Measurements from ENCODE around the gene KMT2C. TPM values are rescaled to one million over a fixed set of nuclear protein-coding genes. Genes with fewer than 3 reads are reported as not detected.

KMT2C gene
- total RNA-seq, 1 donor from 2014 or later: 21.1 TPM

DNA sequence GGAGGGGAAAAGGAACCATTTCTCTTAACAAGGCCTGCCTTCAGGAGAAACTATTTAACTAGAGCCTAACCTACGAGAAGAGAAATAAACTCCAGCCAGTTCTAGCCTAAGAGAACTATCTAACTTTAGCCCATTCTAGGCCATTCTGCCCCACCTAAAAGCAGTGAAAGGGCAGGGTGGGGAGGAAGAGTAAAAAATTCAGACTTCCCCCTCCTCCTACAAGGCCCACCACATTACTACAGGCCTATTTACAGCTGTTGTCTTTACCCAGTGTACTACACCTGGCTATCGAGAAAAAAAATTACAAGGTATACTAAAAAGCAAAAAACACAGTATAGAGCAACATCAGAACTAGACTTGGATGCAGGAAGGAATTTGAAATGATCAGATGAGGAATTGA, 93.0 kb downstream of the KMT2C start:
- Histone ChIP-seq H3K4me3 (ENCODE audit: low read depth, low read length) (no peak overlapping the region), H3K27me3 (ENCODE audit: control insufficient read depth, insufficient read depth, low read length) (no peaks in the 10 kb centered on the region), H3K36me3 (ENCODE audit: control insufficient read depth, insufficient read depth, low read length) (no peaks in the 10 kb centered on the region)
- TF ChIP-seq, protein P1, sequence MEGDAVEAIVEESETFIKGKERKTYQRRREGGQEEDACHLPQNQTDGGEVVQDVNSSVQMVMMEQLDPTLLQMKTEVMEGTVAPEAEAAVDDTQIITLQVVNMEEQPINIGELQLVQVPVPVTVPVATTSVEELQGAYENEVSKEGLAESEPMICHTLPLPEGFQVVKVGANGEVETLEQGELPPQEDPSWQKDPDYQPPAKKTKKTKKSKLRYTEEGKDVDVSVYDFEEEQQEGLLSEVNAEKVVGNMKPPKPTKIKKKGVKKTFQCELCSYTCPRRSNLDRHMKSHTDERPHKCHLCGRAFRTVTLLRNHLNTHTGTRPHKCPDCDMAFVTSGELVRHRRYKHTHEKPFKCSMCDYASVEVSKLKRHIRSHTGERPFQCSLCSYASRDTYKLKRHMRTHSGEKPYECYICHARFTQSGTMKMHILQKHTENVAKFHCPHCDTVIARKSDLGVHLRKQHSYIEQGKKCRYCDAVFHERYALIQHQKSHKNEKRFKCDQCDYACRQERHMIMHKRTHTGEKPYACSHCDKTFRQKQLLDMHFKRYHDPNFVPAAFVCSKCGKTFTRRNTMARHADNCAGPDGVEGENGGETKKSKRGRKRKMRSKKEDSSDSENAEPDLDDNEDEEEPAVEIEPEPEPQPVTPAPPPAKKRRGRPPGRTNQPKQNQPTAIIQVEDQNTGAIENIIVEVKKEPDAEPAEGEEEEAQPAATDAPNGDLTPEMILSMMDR (IDR thresholded peaks at IDR 0.05; ENCODE audit: insufficient read depth, low read length, severe bottlenecking): no peak
- FAIRE-seq: no peak
- no peak for DNase-seq (ENCODE audit: low read depth)

DNA sequence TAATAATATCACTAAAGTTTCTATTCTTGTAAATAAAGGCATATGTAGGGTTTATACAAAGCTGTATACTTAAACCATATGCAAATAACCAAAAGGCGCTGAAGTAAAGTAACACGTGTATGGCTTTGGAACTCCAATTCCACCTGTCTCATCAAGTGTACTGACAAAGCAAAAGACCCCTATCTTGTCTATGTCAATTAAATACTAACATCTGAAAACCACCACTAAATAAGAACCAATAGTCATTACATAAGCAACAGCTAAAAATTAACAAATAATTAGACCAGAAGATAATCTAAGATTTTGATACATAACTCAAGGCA, 93.9 kb downstream of the KMT2C start:
- TF ChIP-seq, protein P1 (IDR thresholded peaks at IDR 0.05; ENCODE audit: insufficient read depth, low read length, severe bottlenecking): no peak
- Histone ChIP-seq H3K27me3 (ENCODE audit: control insufficient read depth, insufficient read depth, low read length) (no peaks in the 10 kb centered on the region), H3K4me3 (ENCODE audit: low read depth, low read length) (no peak overlapping the region), H3K36me3 (ENCODE audit: control insufficient read depth, insufficient read depth, low read length) (no peaks in the 10 kb centered on the region)
- FAIRE-seq (no peak), DNase-seq (ENCODE audit: low read depth) (no peak)

DNA sequence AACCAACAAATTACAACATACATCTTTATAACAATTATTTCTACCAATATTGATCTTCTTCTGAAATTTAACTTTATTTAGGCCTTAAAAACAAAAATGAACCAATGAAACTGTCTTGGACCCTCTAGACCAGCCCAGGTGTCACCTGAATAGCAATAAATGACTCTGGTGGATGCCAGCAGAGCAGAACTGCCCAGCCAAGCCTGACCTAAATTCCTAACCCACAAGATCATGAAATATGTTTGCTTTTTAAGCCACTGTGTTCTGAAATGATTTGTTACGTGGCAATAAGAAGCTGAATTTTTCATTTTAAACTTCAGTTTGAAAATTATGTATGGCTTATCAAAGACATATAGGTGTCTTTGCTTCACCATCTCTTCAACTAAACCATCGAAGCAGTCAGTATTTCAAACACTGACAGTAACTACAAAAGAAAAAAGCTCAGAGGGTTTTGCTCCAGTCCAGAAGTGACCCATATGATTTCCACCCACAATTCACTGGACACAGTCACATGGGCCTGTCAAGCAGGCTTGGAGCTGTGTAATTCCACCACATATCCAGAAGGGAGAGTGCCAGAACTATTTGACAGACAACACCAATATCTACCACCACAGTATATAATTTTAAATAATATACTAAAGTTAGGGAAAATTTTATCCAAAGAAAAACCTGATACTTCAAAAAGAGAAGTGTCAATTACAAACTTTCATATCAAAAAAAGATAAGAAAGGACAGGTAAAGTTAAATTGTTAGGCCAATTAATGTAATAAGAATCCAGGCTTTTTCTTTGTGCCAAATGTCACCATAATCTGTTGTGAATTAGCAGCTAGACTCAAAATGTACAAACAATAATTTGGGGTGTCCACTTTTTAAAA, 94.5 kb downstream of the KMT2C start:
- TF ChIP-seq, protein P1 (IDR thresholded peaks at IDR 0.05; ENCODE audit: insufficient read depth, low read length, severe bottlenecking): peak; percentile 33
- DNase-seq (ENCODE audit: low read depth): peak; percentile 51
- no peak overlapping the region for H3K4me3 ChIP-seq (ENCODE audit: low read depth, low read length)
- H3K27me3 ChIP-seq (ENCODE audit: control insufficient read depth, insufficient read depth, low read length): no peaks in the 10 kb centered on the region
- FAIRE-seq: no peak
- H3K36me3 ChIP-seq (ENCODE audit: control insufficient read depth, insufficient read depth, low read length): no peaks in the 10 kb centered on the region

DNA sequence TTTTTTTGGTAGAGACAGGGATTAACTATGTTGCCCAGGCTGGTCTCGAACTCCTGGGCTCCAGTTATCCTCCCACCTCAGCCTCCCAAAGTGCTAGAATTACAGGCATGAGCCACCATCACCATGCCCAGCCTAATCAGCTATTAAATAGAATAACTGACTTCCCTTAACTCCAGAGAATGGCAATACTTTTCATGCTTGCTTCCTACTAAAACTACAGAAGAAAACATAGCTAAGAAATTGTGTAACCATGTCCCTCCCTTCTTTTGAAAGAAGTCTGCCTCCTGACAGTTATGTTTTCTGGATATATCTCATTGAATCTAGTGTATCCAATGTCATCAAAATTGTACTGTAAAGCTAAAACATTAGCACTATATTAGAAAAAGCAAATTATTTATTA, 95.6 kb downstream of the KMT2C start:
- DNase-seq (ENCODE audit: low read depth) (no peak), FAIRE-seq (no peak)
- H3K4me3 ChIP-seq (ENCODE audit: low read depth, low read length): no peak overlapping the region
- TF ChIP-seq, protein P1 (IDR thresholded peaks at IDR 0.05; ENCODE audit: insufficient read depth, low read length, severe bottlenecking): no peak
- H3K36me3 ChIP-seq (ENCODE audit: control insufficient read depth, insufficient read depth, low read length): no peaks in the 10 kb centered on the region
- H3K27me3 ChIP-seq (ENCODE audit: control insufficient read depth, insufficient read depth, low read length): no peaks in the 10 kb centered on the region

DNA sequence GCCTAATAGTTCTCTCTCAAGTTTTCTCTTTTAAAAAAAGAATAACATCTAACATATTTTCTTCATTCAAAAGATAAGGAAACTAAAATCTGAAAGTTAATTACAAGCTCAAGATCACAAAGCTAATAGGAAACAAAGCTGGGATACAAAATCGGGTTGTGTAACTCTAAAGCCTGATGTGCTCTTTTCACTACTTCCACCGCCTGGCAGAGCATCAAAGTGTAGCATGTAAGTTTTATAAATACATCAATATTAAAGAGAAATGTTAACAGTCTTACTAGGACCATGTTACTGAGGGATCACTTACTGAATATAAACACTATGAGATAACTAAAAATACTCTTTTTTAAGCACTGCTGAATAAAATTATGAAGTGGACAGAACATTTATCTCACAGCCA, 97.2 kb downstream of the KMT2C start:
- no peak overlapping the region for H3K4me3 ChIP-seq (ENCODE audit: low read depth, low read length)
- DNase-seq (ENCODE audit: low read depth): no peak
- no peak for FAIRE-seq
- H3K36me3 ChIP-seq (ENCODE audit: control insufficient read depth, insufficient read depth, low read length): no peaks in the 10 kb centered on the region
- no peaks in the 10 kb centered on the region for H3K27me3 ChIP-seq (ENCODE audit: control insufficient read depth, insufficient read depth, low read length)
- TF ChIP-seq, protein P1 (IDR thresholded peaks at IDR 0.05; ENCODE audit: insufficient read depth, low read length, severe bottlenecking): no peak
